Duodenal mucosa (tissue), 2 donors: ENCODE results near the gene NAV2.
"Not testable (repeated sequence)": the region's sequence is repeated elsewhere in the genome, so short reads cannot be mapped to it uniquely, and the experiment has no call there.

ENCODE experiments used
- H3K27ac ChIP-seq: one replicate; pipeline ENCODE4 v1.7.0; 2013; ENCODE audit warnings: low read depth, low read length
- H3K27me3 ChIP-seq, 2 donors: one replicate each; pipeline ENCODE4 v1.7.0; 2013; ENCODE audit warnings: low read length in 2 of 2, control low read depth in 1 of 2; ENCODE audit not compliant: insufficient read depth in 2 of 2, control insufficient read depth in 1 of 2
- H3K36me3 ChIP-seq, 2 donors: one replicate each; pipeline ENCODE4 v1.7.0; 2013; ENCODE audit warnings: low read length in 2 of 2, control low read depth in 1 of 2; ENCODE audit not compliant: insufficient read depth in 2 of 2, control insufficient read depth in 1 of 2
- H3K4me1 ChIP-seq, 2 donors: one replicate each; pipeline ENCODE4 v1.7.0; 2013; ENCODE audit warnings: low read length in 2 of 2, control low read depth in 1 of 2; ENCODE audit not compliant: insufficient read depth in 2 of 2, control insufficient read depth in 1 of 2
- H3K4me3 ChIP-seq, 2 donors: one replicate each; pipeline ENCODE4 v1.7.0; 2013; ENCODE audit warnings: low read length in 2 of 2, low read depth in 1 of 2
- H3K9ac ChIP-seq, 2 donors: one replicate each; pipeline ENCODE4 v1.7.0; 2013; ENCODE audit warnings: low read length in 2 of 2, low read depth in 1 of 2
- H3K9me3 ChIP-seq, 2 donors: one replicate each; pipeline ENCODE4 v1.7.0; 2013; ENCODE audit warnings: low read length in 2 of 2, control low read depth in 1 of 2; ENCODE audit not compliant: control insufficient read depth in 1 of 2

NAV2 gene

GRCh38 chr11:19994672-19995071 lies 282.0 kb downstream of the NAV2 start:
- Histone ChIP-seq H3K4me3 (no peak overlapping the region), H3K27ac (no peak overlapping the region), H3K27me3 (no peaks in the 10 kb centered on the region), H3K9me3 (peaks cover 0 to 3% of the 10 kb centered on the region in 2 donors), H3K4me1 (no peaks in the 10 kb centered on the region), H3K36me3 (peaks cover 0 to 6% of the 10 kb centered on the region in 2 donors), H3K9ac (no peak overlapping the region)

GRCh38 chr11:19995145-19995544 lies 282.5 kb downstream of the NAV2 start:
- no peaks in the 10 kb centered on the region for H3K4me1 ChIP-seq
- no peaks in the 10 kb centered on the region for H3K27me3 ChIP-seq
- H3K27ac ChIP-seq = no peak overlapping the region
- no peak overlapping the region for H3K4me3 ChIP-seq
- H3K36me3 ChIP-seq = peaks cover 0 to 6% of the 10 kb centered on the region in 2 donors
- H3K9ac ChIP-seq = no peak overlapping the region
- H3K9me3 ChIP-seq = peaks cover 0 to 3% of the 10 kb centered on the region in 2 donors

GRCh38 chr11:19996571-19996970 lies 283.9 kb downstream of the NAV2 start:
- H3K27me3 ChIP-seq = no peaks in the 10 kb centered on the region
- H3K9me3 ChIP-seq = peaks cover 0 to 3% of the 10 kb centered on the region in 2 donors
- H3K27ac ChIP-seq = no peak overlapping the region
- no peak overlapping the region for H3K4me3 ChIP-seq
- no peaks in the 10 kb centered on the region for H3K4me1 ChIP-seq
- peaks cover 0 to 6% of the 10 kb centered on the region in 2 donors for H3K36me3 ChIP-seq
- H3K9ac ChIP-seq = no peak overlapping the region

- no peak overlapping the region for H3K9ac ChIP-seq
- H3K4me3 ChIP-seq = no peak overlapping the region
- no peak overlapping the region for H3K27ac ChIP-seq
- H3K27me3 ChIP-seq = no peaks in the 10 kb centered on the region
- H3K9me3 ChIP-seq = no peaks in the 10 kb centered on the region
- peaks cover 0 to 9% of the 10 kb centered on the region in 2 donors for H3K4me1 ChIP-seq
- no peaks in the 10 kb centered on the region for H3K36me3 ChIP-seq
These were observed 287.3 kb downstream of the NAV2 start for GRCh38 chr11:20000022-20000350.

GRCh38 chr11:20000351-20001134 lies 287.9 kb downstream of the NAV2 start:
- Histone ChIP-seq H3K9ac (no peak overlapping the region), H3K27me3 (no peaks in the 10 kb centered on the region), H3K4me3 (no peak overlapping the region), H3K36me3 (no peaks in the 10 kb centered on the region), H3K27ac (no peak overlapping the region), H3K9me3 (no peaks in the 10 kb centered on the region), H3K4me1 (peaks cover 0 to 9% of the 10 kb centered on the region in 2 donors)

GRCh38 chr11:20002312-20003216 lies 289.9 kb downstream of the NAV2 start:
- H3K4me1 ChIP-seq = peaks cover 0 to 9% of the 10 kb centered on the region in 2 donors
- no peak overlapping the region for H3K9ac ChIP-seq
- no peaks in the 10 kb centered on the region for H3K27me3 ChIP-seq
- no peak overlapping the region for H3K4me3 ChIP-seq
- no peak overlapping the region for H3K27ac ChIP-seq
- no peaks in the 10 kb centered on the region for H3K9me3 ChIP-seq
- H3K36me3 ChIP-seq = no peaks in the 10 kb centered on the region

- no peaks in the 10 kb centered on the region for H3K36me3 ChIP-seq
- H3K27ac ChIP-seq = no peak overlapping the region
- no peaks in the 10 kb centered on the region for H3K9me3 ChIP-seq
- H3K4me1 ChIP-seq = peaks cover 0 to 9% of the 10 kb centered on the region in 2 donors
- H3K27me3 ChIP-seq = no peaks in the 10 kb centered on the region
- no peak overlapping the region for H3K4me3 ChIP-seq
- H3K9ac ChIP-seq = no peak overlapping the region
These were observed 290.7 kb downstream of the NAV2 start for GRCh38 chr11:20003351-20003750.

GRCh38 chr11:20004866-20005265 lies 292.2 kb downstream of the NAV2 start:
- Histone ChIP-seq H3K27me3 (no peaks in the 10 kb centered on the region), H3K27ac (no peak overlapping the region), H3K4me1 (peaks cover 0 to 9% of the 10 kb centered on the region in 2 donors), H3K9me3 (no peaks in the 10 kb centered on the region), H3K4me3 (no peak overlapping the region), H3K9ac (no peak overlapping the region), H3K36me3 (no peaks in the 10 kb centered on the region)

GRCh38 chr11:20005747-20006146 lies 293.1 kb downstream of the NAV2 start:
- Histone ChIP-seq H3K9me3 (no peaks in the 10 kb centered on the region), H3K9ac (no peak overlapping the region), H3K36me3 (no peaks in the 10 kb centered on the region), H3K27me3 (no peaks in the 10 kb centered on the region), H3K4me1 (peaks cover 0 to 9% of the 10 kb centered on the region in 2 donors), H3K27ac (no peak overlapping the region), H3K4me3 (no peak overlapping the region)

GRCh38 chr11:20006618-20007017 lies 294.0 kb downstream of the NAV2 start:
- H3K4me1 ChIP-seq, H3K27ac ChIP-seq, H3K4me3 ChIP-seq, H3K36me3 ChIP-seq, H3K9me3 ChIP-seq, H3K27me3 ChIP-seq, H3K9ac ChIP-seq: not testable (repeated sequence)
